ENCODE results near the gene LCNL1.
A peak's percentile ranks its signal among the peaks of the same experiment; 100 is the strongest.

Gene LCNL1

DNA sequence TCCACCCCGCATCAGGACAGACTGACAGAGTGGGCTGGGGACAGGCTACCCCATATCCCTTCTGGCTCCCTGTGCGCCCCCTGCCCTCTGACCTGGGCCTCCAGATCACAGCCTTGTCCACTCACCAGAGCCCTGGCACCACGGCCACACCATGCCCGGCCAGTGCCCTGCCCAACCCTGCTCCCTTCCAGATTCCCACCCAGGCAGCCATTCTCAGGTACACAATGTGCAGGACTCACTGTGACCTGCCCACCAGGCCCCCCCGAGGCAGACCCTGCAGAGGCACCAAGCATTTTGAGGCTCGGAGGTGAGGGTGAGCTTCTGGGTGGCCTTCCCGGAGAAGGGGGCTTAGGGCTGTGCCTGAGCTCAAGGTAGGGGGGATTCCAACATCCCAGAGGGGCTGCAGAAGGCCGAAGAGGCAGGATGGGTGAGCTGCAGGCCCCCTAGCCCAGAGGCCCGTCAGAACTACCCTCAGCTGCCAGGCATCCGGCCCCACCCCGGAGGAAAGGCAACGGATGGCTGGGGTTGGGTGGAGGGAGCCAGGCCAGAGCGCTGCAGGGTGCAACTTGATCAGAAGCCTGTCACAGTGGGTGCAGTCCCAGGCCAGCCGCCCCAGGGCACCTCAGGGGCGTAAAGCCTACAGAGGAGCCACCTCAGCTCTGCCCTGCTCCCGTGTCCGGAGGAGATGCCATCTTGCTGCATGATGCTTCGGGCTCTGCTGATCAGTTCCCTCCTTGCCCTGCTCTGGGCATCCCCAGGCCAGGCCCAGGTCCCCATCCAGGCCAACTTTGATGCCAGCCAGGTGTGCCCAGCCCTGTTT, at the start of gene LCNL1:
Gene LCNL1 (plus strand): TSS at position 762 of the 820 bp plus-strand sequence. CDS start 594 bp downstream, outside the sequence.
- DNase-seq (ENCODE audit: low spot score): no peak

DNA sequence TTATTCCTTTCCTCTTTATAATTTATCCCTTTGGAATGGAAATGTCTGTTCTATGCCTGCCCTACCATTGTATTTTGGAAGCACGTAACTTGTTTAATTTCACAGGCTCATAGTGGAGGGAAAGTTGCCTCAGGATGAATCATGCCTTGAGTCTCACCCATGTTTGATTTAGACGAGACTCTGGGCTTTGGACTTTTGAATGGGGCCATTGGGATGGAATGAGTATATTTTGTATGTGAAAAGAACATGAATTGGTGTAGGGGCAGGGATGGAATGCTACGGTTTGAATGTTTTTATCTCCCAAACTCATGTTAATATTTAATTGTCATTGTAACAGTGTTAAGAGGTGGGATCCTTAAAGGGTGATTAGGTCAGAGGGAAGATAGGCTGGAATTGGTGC, 48.5 kb upstream of the LCNL1 start:
- no peak for DNase-seq (ENCODE audit: low spot score)

DNA sequence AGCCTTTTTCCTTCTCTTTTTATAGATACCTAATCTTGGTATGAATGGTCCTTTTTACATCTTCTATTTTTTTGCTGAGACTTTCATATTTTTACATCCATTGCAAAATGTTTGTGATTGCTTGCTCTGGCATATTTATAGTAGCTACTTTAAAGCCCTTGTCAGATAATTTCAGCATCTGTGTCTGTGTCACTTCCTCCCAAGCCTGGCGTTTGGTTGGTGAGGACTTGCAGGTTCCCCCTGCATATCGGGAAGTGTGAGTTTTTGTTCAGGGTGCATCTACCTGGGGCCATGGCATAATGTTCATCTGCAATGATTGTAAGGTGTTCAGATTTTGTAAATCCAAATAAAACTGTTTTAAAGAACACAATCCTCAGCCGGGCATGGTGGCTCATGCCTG, 47.1 kb upstream of the LCNL1 start:
- DNase-seq (ENCODE audit: low spot score): no peak

DNA sequence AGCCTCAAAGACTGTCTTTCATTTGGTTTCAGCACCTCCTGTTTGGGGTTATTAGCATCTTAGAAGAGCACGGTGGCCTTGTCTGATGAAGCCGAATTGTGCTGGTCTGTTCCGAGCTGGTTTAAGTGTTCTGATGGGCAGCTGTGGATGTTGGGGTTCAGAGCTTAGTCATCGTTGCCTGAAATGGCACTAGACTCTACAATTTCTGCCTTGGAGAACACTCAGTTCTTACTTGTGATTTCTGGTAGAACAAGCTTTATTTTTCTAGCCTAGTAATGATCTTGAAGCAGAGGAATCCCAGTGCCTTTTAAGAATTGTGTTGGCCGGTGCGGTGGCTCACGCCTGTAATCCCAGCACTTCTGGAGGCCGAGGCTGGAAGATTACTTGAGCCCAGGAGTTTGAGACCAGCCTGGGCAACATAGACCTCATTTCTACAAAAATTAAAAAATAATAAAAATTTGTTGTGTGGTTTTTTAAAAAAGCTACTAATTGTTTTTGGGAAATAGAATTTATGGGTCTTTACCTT, 46.1 kb upstream of the LCNL1 start:
- no peak for DNase-seq (ENCODE audit: low spot score)

DNA sequence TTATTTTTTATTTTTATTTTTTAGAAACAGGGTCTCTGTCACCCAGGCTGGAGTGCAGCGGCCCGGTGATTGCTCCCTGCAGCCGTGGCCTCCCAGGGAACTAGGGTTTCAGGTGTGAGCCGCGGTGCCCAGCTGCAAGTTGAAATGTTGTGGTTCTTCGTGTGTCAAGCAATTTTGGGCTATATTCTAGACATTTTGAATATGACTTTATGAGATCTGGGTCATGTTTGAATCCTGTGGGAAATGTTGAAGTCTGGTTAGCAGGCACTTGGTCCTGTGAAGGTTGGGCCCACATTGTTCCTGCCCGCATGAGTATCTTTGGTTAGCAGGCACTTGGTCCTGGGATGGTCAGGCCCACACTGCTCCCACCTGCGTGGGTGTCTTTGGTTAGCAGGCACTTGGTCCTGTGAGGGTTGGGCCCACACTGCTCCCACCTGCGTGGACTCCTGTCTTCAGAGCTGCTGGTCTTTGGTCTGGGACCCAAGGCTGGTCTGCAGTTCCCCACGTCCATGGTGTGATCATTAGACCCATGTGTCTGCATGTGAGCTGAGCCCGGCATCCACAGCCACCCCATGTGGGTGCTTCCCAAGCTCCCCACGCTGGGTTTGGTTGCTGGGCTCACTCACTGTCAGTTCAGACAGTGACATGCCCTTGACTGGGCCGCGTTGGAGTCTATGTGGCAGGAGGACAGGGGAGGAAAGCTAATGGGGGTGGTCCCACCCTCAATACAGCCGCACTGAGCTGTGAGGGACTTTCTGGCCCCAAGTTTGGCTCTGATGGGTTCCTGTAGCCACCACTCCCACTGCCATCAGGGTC, 45.4 kb upstream of the LCNL1 start:
- DNase-seq (ENCODE audit: low spot score): no peak

DNA sequence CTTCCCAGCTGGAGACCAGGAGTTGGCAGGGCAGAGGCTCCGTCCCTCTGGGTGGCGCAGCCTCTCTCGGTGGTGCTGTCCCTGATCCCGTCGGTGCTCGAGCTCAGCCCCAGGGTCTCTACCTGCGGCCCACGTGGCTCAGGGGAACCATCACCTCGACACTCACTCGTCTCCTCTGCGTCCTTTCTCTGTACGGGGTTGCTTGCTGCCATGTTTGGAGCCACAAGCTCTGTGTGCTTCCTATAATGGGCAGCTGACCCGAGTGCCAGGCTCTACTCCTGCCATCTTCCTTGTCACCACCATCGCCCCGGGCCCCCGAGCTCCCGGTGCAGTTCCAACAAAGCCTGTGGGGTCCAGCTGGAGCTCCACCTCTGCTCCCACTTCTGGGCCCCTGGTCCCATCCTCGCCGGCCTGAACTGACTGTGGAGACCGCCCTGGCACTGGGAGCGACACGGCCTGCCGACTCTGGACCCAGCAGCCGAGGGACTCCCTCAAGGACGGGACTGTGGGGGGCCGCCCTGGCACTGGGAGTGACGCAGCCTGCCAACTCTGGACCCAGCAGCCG, 43.3 kb upstream of the LCNL1 start:
- no peak for DNase-seq (ENCODE audit: low spot score)

DNA sequence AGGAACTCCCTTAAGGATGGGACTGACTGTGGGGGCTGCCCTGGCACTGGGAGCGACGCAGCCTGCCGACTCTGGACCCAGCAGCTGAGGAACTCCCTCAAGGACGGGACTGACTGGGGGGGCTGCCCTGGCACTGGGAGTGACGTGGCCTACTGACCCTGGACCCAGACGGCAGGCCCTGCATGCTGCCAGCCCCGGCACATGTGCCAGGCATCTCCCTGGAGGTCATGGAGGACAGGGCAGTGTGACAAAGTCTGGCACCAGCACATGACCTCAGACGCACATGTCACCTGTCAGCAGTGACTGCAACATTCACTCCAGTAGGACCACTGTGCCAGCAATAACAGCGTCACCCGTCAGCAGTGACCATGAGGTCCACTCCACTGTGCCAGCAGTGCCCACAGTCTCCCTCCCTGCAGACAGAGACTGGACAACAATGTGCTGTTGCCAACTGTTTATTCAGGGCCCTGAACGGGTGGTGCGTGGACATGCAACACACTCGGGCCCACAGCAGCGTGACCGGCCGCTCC, 42.7 kb upstream of the LCNL1 start:
- DNase-seq (ENCODE audit: low spot score): no peak

DNA sequence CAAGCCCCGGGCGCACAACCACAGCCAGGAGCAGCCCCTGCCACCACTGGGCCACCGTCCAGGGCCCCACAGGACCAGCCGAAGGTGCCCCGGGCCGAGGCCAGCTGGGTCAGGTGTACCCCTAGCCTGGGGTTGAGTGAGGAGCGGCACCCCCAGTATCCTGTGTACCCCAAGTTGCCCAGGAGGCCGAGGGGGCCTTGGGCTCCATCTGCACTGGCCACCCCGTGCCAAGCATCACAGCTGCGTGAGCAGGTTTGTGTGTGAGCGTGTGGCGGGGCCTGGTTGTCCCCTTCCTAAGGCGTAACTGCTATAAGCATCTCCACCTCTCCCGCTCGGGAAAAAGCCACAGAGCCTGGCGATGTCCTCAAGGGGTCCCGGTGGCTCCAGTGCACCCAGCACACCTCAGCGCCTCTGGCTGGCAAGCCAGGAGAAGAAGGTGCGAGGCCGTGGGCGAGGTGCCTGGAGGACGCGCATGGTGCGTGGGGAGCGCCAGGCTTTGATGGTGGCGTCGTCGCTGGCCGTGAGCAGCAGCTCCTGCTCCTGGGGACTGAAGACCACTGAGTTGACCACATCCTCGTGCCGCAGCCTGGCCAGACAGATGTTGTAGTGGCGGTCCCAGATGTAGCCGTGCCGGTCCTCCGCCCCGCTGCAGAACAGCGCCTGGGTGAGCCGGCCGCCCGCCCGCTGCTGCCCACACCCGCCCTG, 42.1 kb upstream of the LCNL1 start:
- no peak for DNase-seq (ENCODE audit: low spot score)

DNA sequence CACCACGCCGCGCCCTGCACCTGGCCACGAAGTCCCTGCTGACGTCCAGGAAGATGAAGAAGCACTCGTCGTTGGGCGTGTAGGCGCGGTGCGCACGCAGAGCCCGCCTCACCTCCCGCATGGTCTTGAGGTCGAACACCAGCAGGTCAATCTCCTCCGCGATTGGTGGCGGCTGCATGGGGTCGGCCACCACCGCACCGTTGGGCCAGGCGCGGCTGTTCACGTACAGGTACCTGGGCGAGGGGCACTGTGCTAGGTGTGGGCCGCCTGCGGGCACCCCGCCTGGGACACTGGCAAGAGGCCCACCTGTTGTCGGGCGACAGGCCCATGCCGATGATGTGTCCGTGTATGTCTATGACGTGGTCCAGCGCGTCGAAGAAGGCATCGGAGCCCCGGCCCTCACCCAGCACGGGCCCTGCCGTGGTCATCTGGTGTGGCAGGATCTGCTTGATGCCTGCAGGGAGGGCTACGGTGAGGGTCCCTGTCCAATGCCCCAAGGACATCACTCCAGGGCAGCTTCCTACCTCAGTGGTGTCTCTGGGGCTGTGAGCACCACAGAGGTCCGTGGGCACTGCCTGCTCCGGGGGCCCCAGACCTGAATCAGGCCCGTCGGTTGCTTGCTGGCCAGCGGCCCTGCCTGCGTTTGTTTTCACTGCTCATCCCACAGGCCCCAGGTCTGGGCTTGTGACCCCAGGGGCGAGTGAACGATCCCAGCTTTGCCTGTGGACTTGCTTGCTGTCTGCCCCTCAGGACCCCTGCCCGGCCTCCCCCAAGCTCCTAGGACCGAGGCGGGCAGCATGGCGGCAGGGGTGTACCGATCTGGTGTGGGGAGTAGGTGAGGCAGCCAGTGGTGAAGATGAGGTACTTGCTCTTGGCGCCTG, 41.3 kb upstream of the LCNL1 start:
- DNase-seq (ENCODE audit: low spot score): no peak

DNA sequence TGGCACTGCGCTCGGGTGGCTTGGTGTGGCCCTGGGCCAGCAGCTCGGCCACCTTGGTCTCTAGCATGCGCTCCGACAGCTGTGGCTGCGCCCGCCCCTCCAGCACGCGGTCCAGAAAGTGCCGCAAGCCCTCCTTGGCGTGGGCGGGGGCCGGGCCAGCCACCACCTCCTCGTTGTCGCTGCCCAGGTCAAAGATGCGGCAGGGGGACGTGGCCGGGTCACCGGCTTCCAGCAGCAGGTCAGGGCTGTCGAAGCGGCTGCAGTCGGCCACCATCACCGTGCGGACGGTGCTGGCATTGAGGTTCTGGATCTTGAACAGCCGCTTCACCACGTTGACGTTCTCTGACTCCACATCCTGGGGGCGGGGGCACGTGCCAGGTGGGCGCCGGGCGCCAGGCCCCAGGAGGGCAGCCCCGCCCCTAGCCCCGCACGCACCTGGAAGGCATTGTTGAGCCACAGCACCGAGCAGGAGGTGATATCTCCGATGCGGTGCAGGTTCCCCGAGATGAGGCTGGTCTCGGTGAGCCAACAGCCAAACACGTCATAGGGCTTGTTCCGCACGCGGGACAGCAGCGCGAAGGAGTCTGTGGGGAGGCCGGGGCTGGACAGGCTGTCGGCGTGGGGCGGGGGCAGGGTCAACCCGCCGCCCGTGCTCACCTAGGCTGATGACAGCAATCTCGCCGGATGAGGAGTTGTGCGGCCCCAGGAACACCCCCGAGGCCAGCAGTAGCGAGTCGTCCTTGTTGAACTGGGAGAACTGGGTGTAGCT, 40.5 kb upstream of the LCNL1 start:
- no peak for DNase-seq (ENCODE audit: low spot score)

DNA sequence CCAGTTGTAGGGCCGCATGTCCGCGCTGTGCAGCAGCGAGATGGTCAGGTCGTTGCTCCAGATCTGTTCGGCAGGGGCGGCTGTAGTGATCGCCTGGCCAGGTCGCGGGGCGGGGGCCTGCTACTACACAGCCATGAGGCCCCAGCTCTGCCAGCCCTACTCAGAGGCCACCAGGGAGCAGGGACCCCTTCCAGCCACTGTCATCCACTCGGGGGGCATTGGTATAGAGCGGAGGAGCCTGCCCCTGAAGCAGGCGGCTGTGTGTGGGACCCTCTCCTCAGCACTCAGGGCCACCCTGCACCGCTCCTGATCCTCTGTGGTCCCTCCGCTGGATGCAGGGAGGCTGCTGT, 39.9 kb upstream of the LCNL1 start:
- DNase-seq (ENCODE audit: low spot score): no peak

DNA sequence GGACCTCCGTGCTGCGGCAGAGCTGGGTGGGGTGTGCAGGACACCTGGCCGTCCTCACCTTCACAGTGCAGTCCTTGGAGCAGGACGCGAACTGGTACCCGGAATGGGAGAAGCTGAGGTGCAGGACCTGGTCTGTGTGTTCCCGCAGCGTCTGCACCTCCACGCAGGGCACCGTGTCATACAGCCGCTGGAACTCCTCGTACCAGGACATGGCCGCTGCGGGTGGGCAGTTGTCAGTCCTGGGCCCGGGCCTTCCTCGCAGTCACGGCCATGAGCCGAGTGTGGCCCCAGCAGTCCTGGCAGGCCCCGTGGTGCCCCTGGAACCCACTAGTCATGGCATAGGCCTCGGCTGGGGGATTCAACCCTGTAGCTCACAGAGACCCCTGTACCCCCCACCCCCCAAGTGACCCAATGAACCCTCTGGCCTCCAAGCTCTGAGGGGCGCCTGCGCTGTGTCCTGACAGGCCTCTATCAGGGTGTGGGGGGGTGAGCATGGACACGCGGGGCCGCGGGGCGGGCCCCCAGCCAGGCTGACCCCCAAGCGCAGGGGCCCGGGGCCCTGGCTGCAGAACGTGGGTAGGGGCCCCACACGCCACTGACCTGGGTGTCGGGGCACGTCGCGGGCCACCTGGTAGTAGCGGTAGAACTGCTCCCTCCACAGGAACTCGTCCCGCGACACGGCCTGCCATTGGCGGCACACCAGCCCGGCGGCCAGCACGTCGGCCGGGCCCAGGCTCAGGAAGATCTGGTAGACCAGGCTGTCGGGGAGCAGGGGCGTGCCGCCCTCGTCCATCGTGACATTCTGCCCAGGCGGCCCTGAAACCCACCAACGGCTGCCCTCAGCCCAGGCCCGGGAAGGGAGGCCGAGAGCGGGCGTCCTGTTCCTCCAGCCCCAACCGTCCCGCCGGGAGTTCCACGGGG, 39.2 kb upstream of the LCNL1 start:
- no peak for DNase-seq (ENCODE audit: low spot score)

DNA sequence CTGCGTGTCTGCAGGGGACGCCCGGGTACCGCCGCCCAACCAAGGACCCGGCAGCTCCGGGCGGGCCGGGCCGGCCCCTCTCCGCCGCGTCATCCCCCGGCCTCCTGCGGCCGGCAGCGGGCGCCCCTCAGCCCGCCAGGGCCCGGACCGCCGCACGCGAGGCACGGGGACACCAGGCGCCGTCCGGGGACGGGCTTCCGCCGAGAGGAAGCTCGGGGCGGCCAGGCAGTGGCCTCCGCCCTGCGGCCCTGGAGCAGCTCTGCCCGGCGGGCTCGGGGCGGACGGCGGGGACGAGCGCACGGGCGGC, 38.6 kb upstream of the LCNL1 start:
- DNase-seq (ENCODE audit: low spot score): no peak

DNA sequence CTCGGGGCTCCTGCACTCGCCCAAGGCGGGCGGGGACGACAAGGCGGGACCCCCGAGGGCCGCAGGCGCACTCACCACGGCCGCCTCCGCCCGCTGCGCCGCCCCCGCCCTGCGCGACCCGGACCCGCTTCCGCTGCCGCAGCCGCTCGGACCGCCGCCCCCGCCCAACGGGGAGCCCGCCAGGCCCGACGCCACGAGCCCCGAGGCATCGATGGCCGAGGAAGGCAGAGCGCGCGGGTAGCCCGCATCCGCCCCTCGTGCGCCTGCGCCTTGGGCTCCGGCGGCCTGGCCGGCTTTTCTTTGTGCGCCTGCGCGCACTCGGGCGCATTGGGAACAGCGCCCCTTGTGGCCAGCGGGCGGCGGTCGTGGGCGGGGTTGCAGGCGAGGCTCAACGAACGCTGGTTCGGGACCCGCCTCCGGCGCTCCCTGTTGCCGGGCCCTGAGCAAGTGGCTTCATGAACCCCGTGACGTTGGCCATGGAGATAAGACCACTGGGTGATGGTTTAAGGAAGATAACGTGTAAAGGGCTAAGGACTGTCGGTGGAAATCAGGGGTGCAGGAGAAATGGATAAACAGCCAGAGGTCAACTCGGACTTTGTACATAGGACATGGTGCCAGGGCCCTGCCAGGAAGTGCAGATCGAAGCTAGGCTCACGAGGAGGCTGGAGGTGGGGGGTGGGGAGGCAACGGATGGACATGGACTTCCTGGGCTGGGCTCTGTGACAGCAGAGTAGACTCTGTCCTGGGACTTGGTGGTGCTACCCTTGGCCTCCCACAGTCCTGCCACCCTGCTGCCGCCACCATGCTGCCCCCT, 38.1 kb upstream of the LCNL1 start, which contains the start of the genes C8G and FBXW5:
Gene C8G (plus strand): TSS at position 725 of the 814 bp plus-strand sequence. CDS start 78 bp downstream, at position 803.
Gene FBXW5 (minus strand): TSS at position 220 of the 814 bp plus-strand sequence. CDS start 655 bp downstream, outside the sequence.
- peak; percentile 94 for DNase-seq (ENCODE audit: low spot score)

DNA sequence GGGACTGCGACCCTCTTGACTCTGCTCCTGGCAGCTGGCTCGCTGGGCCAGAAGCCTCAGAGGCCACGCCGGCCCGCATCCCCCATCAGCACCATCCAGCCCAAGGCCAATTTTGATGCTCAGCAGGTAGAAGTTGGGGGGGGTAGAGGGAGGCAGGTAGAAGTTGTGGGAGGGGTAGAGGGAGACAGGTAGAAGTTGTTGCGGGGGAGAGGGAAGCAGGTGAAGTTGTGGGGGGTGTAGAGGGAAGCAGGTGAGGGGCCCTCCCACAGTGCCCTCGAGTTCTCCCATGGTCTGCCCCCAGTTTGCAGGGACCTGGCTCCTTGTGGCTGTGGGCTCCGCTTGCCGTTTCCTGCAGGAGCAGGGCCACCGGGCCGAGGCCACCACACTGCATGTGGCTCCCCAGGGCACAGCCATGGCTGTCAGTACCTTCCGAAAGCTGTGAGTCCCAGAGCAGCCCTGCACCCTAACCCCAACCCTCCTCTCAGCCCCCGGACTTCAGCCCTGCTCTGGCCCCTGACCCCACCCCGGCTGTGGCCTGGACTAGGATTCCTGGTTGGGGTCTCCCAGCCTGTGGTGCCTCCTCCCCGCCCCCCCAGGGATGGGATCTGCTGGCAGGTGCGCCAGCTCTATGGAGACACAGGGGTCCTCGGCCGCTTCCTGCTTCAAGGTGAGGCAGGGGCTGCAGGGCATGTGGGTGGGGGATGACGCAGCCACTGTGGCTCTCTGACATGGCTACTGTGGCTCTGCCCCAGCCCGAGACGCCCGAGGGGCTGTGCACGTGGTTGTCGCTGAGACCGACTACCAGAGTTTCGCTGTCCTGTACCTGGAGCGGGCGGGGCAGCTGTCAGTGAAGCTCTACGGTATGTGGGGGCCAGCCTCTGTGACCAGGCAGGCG, 37.2 kb upstream of the LCNL1 start:
- no peak for DNase-seq (ENCODE audit: low spot score)

DNA sequence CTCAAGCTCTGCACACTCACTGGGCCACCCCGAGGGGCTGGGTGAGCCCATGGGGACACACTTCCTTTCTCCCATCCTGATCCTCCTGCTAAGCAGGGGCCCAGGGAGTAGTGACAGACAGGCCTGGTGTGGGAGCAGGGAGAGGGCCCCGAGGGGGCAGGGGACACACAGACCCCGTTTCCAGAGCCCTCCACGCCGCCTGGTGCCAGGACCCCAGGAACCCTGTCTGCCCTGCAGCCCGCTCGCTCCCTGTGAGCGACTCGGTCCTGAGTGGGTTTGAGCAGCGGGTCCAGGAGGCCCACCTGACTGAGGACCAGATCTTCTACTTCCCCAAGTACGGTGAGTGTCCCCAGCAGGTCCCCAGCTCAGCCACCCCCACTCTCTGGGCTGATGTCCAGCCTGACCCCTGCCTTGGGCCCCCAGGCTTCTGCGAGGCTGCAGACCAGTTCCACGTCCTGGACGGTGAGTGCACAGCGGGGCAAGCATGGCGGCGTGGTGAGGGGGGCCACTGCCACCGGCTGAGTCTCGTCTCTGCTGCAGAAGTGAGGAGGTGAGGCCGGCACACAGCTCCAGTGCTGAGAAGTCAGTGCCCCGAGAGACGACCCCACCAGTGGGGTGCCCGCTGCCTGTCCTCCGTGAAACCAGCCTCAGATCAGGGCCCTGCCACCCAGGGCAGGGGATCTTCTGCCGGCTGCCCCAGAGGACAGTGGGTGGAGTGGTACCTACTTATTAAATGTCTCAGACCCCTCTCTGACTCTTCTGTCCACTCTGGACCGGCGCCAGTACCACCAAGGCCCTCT, 36.4 kb upstream of the LCNL1 start:
- DNase-seq (ENCODE audit: low spot score): no peak

All from CD4-positive, alpha-beta T cell treated with Interleukin-6 at 100 ng/mL for 8 hours (primary cell).